Measurements from ENCODE around the gene KCNF1.

KCNF1 gene

GRCh38 chr2:10865841-10866240 is 45.9 kb upstream of the KCNF1 start:
- DNase-seq (ENCODE audit: low read depth): no peak
- TF ChIP-seq, protein P1, sequence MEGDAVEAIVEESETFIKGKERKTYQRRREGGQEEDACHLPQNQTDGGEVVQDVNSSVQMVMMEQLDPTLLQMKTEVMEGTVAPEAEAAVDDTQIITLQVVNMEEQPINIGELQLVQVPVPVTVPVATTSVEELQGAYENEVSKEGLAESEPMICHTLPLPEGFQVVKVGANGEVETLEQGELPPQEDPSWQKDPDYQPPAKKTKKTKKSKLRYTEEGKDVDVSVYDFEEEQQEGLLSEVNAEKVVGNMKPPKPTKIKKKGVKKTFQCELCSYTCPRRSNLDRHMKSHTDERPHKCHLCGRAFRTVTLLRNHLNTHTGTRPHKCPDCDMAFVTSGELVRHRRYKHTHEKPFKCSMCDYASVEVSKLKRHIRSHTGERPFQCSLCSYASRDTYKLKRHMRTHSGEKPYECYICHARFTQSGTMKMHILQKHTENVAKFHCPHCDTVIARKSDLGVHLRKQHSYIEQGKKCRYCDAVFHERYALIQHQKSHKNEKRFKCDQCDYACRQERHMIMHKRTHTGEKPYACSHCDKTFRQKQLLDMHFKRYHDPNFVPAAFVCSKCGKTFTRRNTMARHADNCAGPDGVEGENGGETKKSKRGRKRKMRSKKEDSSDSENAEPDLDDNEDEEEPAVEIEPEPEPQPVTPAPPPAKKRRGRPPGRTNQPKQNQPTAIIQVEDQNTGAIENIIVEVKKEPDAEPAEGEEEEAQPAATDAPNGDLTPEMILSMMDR (conservative IDR thresholded peaks at IDR 0.05; ENCODE audit: low read depth, low read length): no peak
- H3K4me3 ChIP-seq (ENCODE audit: low read length): no peak overlapping the region

DNA sequence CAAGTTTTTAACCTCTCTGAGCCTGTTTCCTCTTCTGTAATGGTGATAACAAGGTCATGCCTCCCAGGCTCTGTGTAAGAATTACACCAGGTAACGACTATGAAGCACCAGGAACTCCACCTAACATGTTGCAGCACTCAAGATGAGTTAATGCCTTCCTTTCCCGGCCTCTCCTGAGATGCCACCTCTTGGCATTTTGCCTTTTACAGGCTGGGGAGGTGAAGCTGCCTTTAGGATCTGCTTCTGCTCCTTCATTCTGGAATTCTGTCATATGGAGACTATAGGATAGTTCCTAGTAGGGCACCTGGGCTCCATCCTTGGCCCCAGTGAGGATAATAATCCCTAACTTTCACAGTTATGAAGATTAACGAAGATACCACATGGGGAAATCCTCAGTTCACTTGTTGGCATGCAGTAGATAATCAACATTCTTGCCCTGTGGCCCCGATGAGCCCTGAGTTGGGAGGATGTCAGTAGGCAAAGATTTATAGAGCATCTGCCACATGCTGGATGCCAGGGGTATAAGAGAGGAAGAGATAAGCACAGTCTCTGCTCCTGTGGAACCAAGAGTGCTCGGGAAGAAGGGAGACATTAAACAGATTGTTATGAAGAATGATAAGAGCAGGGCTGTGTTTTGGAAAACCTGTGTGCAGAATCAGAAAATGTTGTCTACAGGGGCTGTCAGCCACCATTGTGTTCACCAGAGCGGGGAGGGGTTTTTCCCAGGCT is 43.9 kb upstream of the KCNF1 start:
- no peak overlapping the region for H3K4me3 ChIP-seq (ENCODE audit: low read length)
- DNase-seq (ENCODE audit: low read depth): no peak
- TF ChIP-seq, protein P1 (conservative IDR thresholded peaks at IDR 0.05; ENCODE audit: low read depth, low read length): no peak

- no peak overlapping the region for H3K4me3 ChIP-seq (ENCODE audit: low read length)
- TF ChIP-seq, protein P1 (conservative IDR thresholded peaks at IDR 0.05; ENCODE audit: low read depth, low read length): no peak
- DNase-seq (ENCODE audit: low read depth): no peak
Observed at GRCh38 chr2:10868465-10869314, 43.0 kb upstream of the KCNF1 start.

DNA sequence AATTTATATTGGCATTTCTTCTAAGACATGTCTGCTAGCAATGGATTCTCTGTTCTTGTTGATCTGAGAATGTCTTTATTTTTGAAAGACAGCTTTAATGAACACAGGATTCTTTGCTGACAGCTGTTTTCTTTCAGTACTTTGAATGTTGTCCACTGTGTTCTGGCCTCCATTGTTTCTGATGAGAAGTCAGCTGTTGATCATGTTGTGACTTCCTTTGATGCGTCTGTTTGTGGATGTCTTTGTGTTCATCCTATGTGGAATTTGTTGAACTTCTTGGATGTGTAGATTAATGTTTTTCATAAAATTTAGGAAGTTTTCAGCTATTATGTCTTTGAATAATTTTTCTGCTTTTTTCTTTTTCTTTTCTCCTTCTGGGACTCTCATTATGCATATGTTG is 39.8 kb upstream of the KCNF1 start:
- no peak for DNase-seq (ENCODE audit: low read depth)
- no peak overlapping the region for H3K4me3 ChIP-seq (ENCODE audit: low read length)
- TF ChIP-seq, protein P1 (conservative IDR thresholded peaks at IDR 0.05; ENCODE audit: low read depth, low read length): no peak

GRCh38 chr2:10873171-10873570 is 38.6 kb upstream of the KCNF1 start:
- DNase-seq (ENCODE audit: low read depth): no peak
- no peak overlapping the region for H3K4me3 ChIP-seq (ENCODE audit: low read length)
- TF ChIP-seq, protein P1 (conservative IDR thresholded peaks at IDR 0.05; ENCODE audit: low read depth, low read length): no peak

DNA sequence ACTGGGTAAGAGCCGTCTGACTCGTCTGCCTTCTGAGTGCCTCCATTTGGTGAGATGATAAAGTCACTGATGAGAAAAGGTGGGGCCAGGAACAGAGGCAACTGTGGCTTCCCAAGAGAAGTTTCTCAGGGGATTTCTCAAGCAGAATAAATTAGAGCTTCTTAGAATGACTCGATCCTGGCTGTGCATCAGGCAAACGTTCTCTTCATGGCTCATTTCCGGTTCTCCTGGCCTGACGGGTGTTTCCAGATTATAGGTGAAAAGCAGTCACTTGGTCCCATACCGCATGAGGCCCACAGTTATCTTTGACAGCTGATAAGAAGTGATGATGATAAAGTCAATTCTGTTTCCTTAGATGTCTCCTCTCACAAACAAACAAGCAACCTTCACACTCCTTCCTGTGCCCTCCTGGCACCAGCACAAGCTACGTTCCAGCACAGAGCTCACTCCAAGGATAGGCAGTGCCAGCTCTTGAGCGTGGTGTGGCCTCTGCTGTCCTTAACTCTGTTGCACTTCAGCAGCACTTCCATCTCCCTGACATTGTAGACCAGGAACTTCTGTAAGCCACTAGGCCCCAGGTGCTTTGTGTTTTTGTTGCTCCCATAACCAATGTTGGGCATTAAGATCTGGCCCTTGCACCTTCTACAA is 37.8 kb upstream of the KCNF1 start:
- DNase-seq (ENCODE audit: low read depth): no peak
- no peak overlapping the region for H3K4me3 ChIP-seq (ENCODE audit: low read length)
- TF ChIP-seq, protein P1 (conservative IDR thresholded peaks at IDR 0.05; ENCODE audit: low read depth, low read length): no peak

Measured in retinal pigment epithelial cell (primary cell).